Panc1 (cell line): ENCODE measurements around the gene DYNC2I2.

Experiments
- CTCF ChIP-seq: fragments of 450-650 bp; IDR thresholded peaks from 2 replicates; pipeline ENCODE4 v1.5.1; 2017; ENCODE audit warnings: mild to moderate bottlenecking
- POLR2AphosphoS5 ChIP-seq: IDR thresholded peaks from 2 replicates; pipeline ENCODE4 v1.6.1; 2012; ENCODE audit warnings: mild to moderate bottlenecking, low read depth, low read length, moderate library complexity
- REST ChIP-seq, 2 experiments: IDR thresholded peaks; 2 replicates each; pipeline ENCODE4 v1.6.1; 2011 to 2012; ENCODE audit warnings: low read depth in 2 of 2, control low read depth in 1 of 2, low read length in 1 of 2, mild to moderate bottlenecking in 1 of 2, moderate library complexity in 1 of 2; ENCODE audit not compliant: insufficient read depth in 1 of 2

GRCh38 chr9:128653908-128654307 is 2.7 kb downstream of the DYNC2I2 start:
- no peak for TF ChIP-seq POLR2AphosphoS5
- no peak for TF ChIP-seq CTCF
- TF ChIP-seq REST (IDR thresholded peaks at IDR 0.05; ENCODE audit: insufficient read depth in 1 of 2, low read depth in 2 of 2, low read length in 1 of 2), result no peak
